ENCODE measurements around the gene CRACR2B. TPM values are rescaled to one million over a fixed set of nuclear protein-coding genes. Genes with fewer than 3 reads are reported as not detected.
A peak's percentile ranks its signal among the peaks of the same experiment; 100 is the strongest.

Gene CRACR2B
- total RNA-seq, 4 donors from 2014 or later: 82.7 to 373 (median 210) TPM

GRCh38 chr11:845872-846495, 18.3 kb downstream of the CRACR2B start:
- Histone ChIP-seq H3K4me3 (no peak overlapping the region), H3K27ac (peak overlapping the region; percentile 88 to 94 (median 90)), H3K36me3 (no peaks in the 10 kb centered on the region), H3K27me3 (peaks cover 44% of the 10 kb centered on the region), H3K4me1 (peaks cover 26 to 65% (median 51%) of the 10 kb centered on the region in 4 donors), H3K9me3 (no peaks in the 10 kb centered on the region)
- WGBS, 2 donors (ENCODE audit: low coverage in 1 of 2): 54% methylated on average over 5 of the region's 8 CpGs; no CpG with 5 or more reads in 1 of the 2 donors
- TF ChIP-seq POLR2AphosphoS5 (IDR thresholded peaks at IDR 0.05) (no peak), EP300 (IDR thresholded peaks at IDR 0.05; ENCODE audit: low read depth) (no peak), POLR2A (IDR thresholded peaks at IDR 0.05) (no peak), CTCF (IDR thresholded peaks at IDR 0.05) (no peak)
- intact Hi-C loops (cut with DNase I; ENCODE audit: low total_unique reads): no loop called here
- no peak for DNase-seq
- in situ Hi-C loops (cut with MboI; ENCODE audit: low pct_ligation_motif_present in 1 of 4, low pct_unique_long_range_greater_than_20kb in 1 of 4, low sequenced_read_pairs in 3 of 4): no loop called here

GRCh38 chr11:846496-847098, 18.9 kb downstream of the CRACR2B start:
- in situ Hi-C loops (cut with MboI; ENCODE audit: low pct_ligation_motif_present in 1 of 4, low pct_unique_long_range_greater_than_20kb in 1 of 4, low sequenced_read_pairs in 3 of 4) (no loop called here), intact Hi-C loops (cut with DNase I; ENCODE audit: low total_unique reads) (no loop called here)
- WGBS, 2 donors (ENCODE audit: low coverage in 1 of 2): 43 to 77% methylated on average over 3 to 10 of the region's 11 CpGs
- no peak for TF ChIP-seq CTCF (IDR thresholded peaks at IDR 0.05)
- TF ChIP-seq POLR2AphosphoS5 (IDR thresholded peaks at IDR 0.05): no peak
- no peak for TF ChIP-seq EP300 (IDR thresholded peaks at IDR 0.05; ENCODE audit: low read depth)
- no peak for TF ChIP-seq POLR2A (IDR thresholded peaks at IDR 0.05)
- no peaks in the 10 kb centered on the region for H3K36me3 ChIP-seq
- peaks cover 49% of the 10 kb centered on the region for H3K27me3 ChIP-seq
- peak overlapping the region in 1 of 4 donors; percentile 88 for H3K27ac ChIP-seq
- DNase-seq: no peak
- H3K4me3 ChIP-seq: no peak overlapping the region
- H3K4me1 ChIP-seq: peaks cover 20 to 59% (median 45%) of the 10 kb centered on the region in 4 donors
- no peaks in the 10 kb centered on the region for H3K9me3 ChIP-seq

- no peak for DNase-seq
- Histone ChIP-seq H3K4me3 (no peak overlapping the region), H3K9me3 (no peaks in the 10 kb centered on the region), H3K27ac (no peak overlapping the region), H3K4me1 (peaks cover 18 to 52% (median 42%) of the 10 kb centered on the region in 4 donors), H3K36me3 (no peaks in the 10 kb centered on the region), H3K27me3 (peaks cover 49% of the 10 kb centered on the region)
- 65% methylated on average over 14 of the region's 18 CpGs; no CpG with 5 or more reads in 1 of the 2 donors for WGBS, 2 donors (ENCODE audit: low coverage in 1 of 2)
- in situ Hi-C loops (cut with MboI; ENCODE audit: low pct_ligation_motif_present in 1 of 4, low pct_unique_long_range_greater_than_20kb in 1 of 4, low sequenced_read_pairs in 3 of 4): no loop called here
- intact Hi-C loops (cut with DNase I; ENCODE audit: low total_unique reads): no loop called here
- TF ChIP-seq POLR2A (IDR thresholded peaks at IDR 0.05) (no peak), CTCF (IDR thresholded peaks at IDR 0.05) (no peak), POLR2AphosphoS5 (IDR thresholded peaks at IDR 0.05) (no peak), EP300 (IDR thresholded peaks at IDR 0.05; ENCODE audit: low read depth) (no peak)
Measured at GRCh38 chr11:847876-848275, 20.2 kb downstream of the CRACR2B start.

- H3K4me3 ChIP-seq: peak overlapping the region in 1 of 4 donors; percentile 48
Measured at GRCh38 chr11:848380-848931, 20.7 kb downstream of the CRACR2B start.

More at GRCh38 chr11:848380-848931, 20.7 kb downstream of the CRACR2B start:
- intact Hi-C loops (cut with DNase I; ENCODE audit: low total_unique reads) (no loop called here), in situ Hi-C loops (cut with MboI; ENCODE audit: low pct_ligation_motif_present in 1 of 4, low pct_unique_long_range_greater_than_20kb in 1 of 4, low sequenced_read_pairs in 3 of 4) (no loop called here)
- H3K36me3 ChIP-seq: no peaks in the 10 kb centered on the region
- WGBS, 2 donors (ENCODE audit: low coverage in 1 of 2): 0 to 28% methylated on average over 3 to 14 of the region's 14 CpGs
- peak; percentile 61 for DNase-seq
- peaks cover 18 to 46% (median 36%) of the 10 kb centered on the region in 4 donors for H3K4me1 ChIP-seq
- TF ChIP-seq POLR2AphosphoS5 (IDR thresholded peaks at IDR 0.05) (no peak), CTCF (IDR thresholded peaks at IDR 0.05) (peak; percentile 89 to 98 (median 91)), POLR2A (IDR thresholded peaks at IDR 0.05) (no peak)
- no peaks in the 10 kb centered on the region for H3K9me3 ChIP-seq
- no peak overlapping the region for H3K27ac ChIP-seq
- H3K27me3 ChIP-seq: peaks cover 44% of the 10 kb centered on the region

Data from transverse colon (tissue), 4 donors.